HepG2 (cell line): ENCODE results near the gene CD207. TPM values are rescaled to one million over a fixed set of nuclear protein-coding genes. Genes with fewer than 3 reads are reported as not detected.
A peak's percentile ranks its signal among the peaks of the same experiment; 100 is the strongest.

ENCODE experiments used
- CTCF ChIP-seq: sonication (generic); formaldehyde crosslinking; IDR thresholded peaks from 2 replicates; pipeline ENCODE4 v1.5.0; 2020; ENCODE audit warnings: mild to moderate bottlenecking, missing genetic modification reagents, moderate library complexity
- DMTF1 ChIP-seq: sonication (generic); formaldehyde crosslinking; IDR thresholded peaks from 2 replicates; pipeline ENCODE4 v1.4.0; 2020; ENCODE audit warnings: mild to moderate bottlenecking, missing genetic modification reagents
- FIP1L1 ChIP-seq: fragments of 200-400 bp; formaldehyde crosslinking; IDR thresholded peaks from 2 replicates; pipeline ENCODE4 v1.6.1; 2018; ENCODE audit warnings: low read depth, mild to moderate bottlenecking, low read length, moderate library complexity, borderline replicate concordance; ENCODE audit not compliant: insufficient read depth
- FOXO1 ChIP-seq: sonication (generic); formaldehyde crosslinking; IDR thresholded peaks from 2 replicates; pipeline ENCODE4 v1.4.0; 2020; ENCODE audit warnings: missing genetic modification reagents
- HNRNPL ChIP-seq: fragments of 200-400 bp; formaldehyde crosslinking; IDR thresholded peaks from 2 replicates; pipeline ENCODE4 v1.6.1; 2017; ENCODE audit warnings: mild to moderate bottlenecking, low read depth, low read length
- IRF2 ChIP-seq: IDR thresholded peaks from 2 replicates; pipeline ENCODE4 v1.6.1; 2018; ENCODE audit warnings: missing genetic modification reagents, missing compliant biosample characterization
- JUND ChIP-seq: sonication (generic); formaldehyde crosslinking; IDR thresholded peaks from 2 replicates; pipeline ENCODE4 v1.8.0; 2022; ENCODE audit warnings: mild to moderate bottlenecking, missing genetic modification reagents
- KDM2A ChIP-seq: sonication (generic); formaldehyde crosslinking; IDR thresholded peaks from 2 replicates; pipeline ENCODE4 v1.4.0; 2020; ENCODE audit warnings: low read depth, missing genetic modification reagents, borderline replicate concordance
- KDM5A ChIP-seq: fragments of 200-600 bp; sonication (generic); IDR thresholded peaks from 2 replicates; pipeline ENCODE4 v1.7.0; 2018; ENCODE audit warnings: antibody characterized with exemption, mild to moderate bottlenecking, low read length, borderline replicate concordance
- KMT2B ChIP-seq: IDR thresholded peaks from 2 replicates; pipeline ENCODE4 v1.6.1; 2016; ENCODE audit warnings: missing genetic modification reagents, missing compliant biosample characterization
- LBX2 ChIP-seq: sonication (generic); formaldehyde crosslinking; IDR thresholded peaks from 2 replicates; pipeline ENCODE4 v1.5.0; 2020; ENCODE audit warnings: missing genetic modification reagents, mild to moderate bottlenecking, borderline replicate concordance
- MEF2D ChIP-seq: sonication (generic); formaldehyde crosslinking; IDR thresholded peaks from 2 replicates; pipeline ENCODE4 v1.5.1; 2020; ENCODE audit warnings: mild to moderate bottlenecking, missing genetic modification reagents
- MTF1 ChIP-seq: sonication (generic); formaldehyde crosslinking; IDR thresholded peaks from 2 replicates; pipeline ENCODE4 v1.5.0; 2020; ENCODE audit warnings: missing genetic modification reagents
- NFKB2 ChIP-seq: sonication (generic); formaldehyde crosslinking; IDR thresholded peaks from 2 replicates; pipeline ENCODE4 v1.4.0; 2020; ENCODE audit warnings: missing genetic modification reagents, borderline replicate concordance
- NKX3-1 ChIP-seq: sonication (generic); formaldehyde crosslinking; IDR thresholded peaks from 2 replicates; pipeline ENCODE4 v1.5.0; 2020; ENCODE audit warnings: missing genetic modification reagents
- PHF20 ChIP-seq: sonication (generic); formaldehyde crosslinking; IDR thresholded peaks from 2 replicates; pipeline ENCODE4 v1.5.0; 2020; ENCODE audit warnings: mild to moderate bottlenecking, missing genetic modification reagents
- TEAD2 ChIP-seq: sonication (generic); formaldehyde crosslinking; IDR thresholded peaks from 2 replicates; pipeline ENCODE4 v1.9.0; 2021; ENCODE audit warnings: missing genetic modification reagents
- ZFP62 ChIP-seq: sonication (generic); formaldehyde crosslinking; IDR thresholded peaks from 2 replicates; pipeline ENCODE4 v1.4.0; 2020; ENCODE audit warnings: missing genetic modification reagents
- ZMYM2 ChIP-seq: sonication (generic); formaldehyde crosslinking; IDR thresholded peaks from 2 replicates; pipeline ENCODE4 v1.8.0; 2022; ENCODE audit warnings: mild to moderate bottlenecking, missing genetic modification reagents
- ZNF44 ChIP-seq: sonication (generic); formaldehyde crosslinking; IDR thresholded peaks from 2 replicates; pipeline ENCODE4 v1.5.1; 2020; ENCODE audit warnings: mild to moderate bottlenecking, missing genetic modification reagents
- ZNF556 ChIP-seq: sonication (generic); formaldehyde crosslinking; IDR thresholded peaks from 2 replicates; pipeline ENCODE4 v1.4.0; 2020; ENCODE audit warnings: mild to moderate bottlenecking, missing genetic modification reagents, borderline replicate concordance
- ZNF652 ChIP-seq: IDR thresholded peaks from 2 replicates; pipeline ENCODE4 v1.6.1; 2016; ENCODE audit warnings: low read depth, borderline replicate concordance
- ZNF83 ChIP-seq: sonication (generic); formaldehyde crosslinking; IDR thresholded peaks from 2 replicates; pipeline ENCODE4 v1.4.0; 2020; ENCODE audit warnings: missing genetic modification reagents, mild to moderate bottlenecking, borderline replicate concordance
- ZNF879 ChIP-seq: sonication (generic); formaldehyde crosslinking; IDR thresholded peaks from 2 replicates; pipeline ENCODE4 v1.8.1; 2023; ENCODE audit warnings: missing genetic modification reagents
- polyA plus RNA-seq, 8 experiments: library from polyadenylated mRNA; depleted of rRNA in 3 of 8; stranded (reverse) in 7 of 8; unstranded in 1 of 8; fragments of >200 nt; fragmentation: Illumina TruSeq in 4 of 8; extraction: Trizol in 4 of 8; gene quantifications; 2 replicates each; pipeline versions ENCODE4 v1.2.1 to v1.2.3, GENCODE V29; 2011 to 2016; ENCODE audit warnings: low read depth in 4 of 8, missing spikeins in 1 of 8, mixed read lengths in 1 of 8; ENCODE audit not compliant: insufficient read depth in 1 of 8
- total RNA-seq, 5 experiments: library from RNA; depleted of rRNA; stranded (reverse); fragments of >200 nt; fragmentation: Illumina TruSeq; extraction: Trizol; gene quantifications; 2 replicates each; pipeline ENCODE4 v1.2.3, GENCODE V29; 2016; ENCODE audit warnings: low read depth in 1 of 5
- TF ChIP-seq, protein P1 (sequence below): sonication (generic); formaldehyde crosslinking; IDR thresholded peaks from 2 replicates; pipeline ENCODE4 v1.4.0; 2020; ENCODE audit warnings: missing genetic modification reagents, borderline replicate concordance

Gene CD207
- total and polyA plus RNA-seq, 2 of the 13 experiments (the other 11 are each of a cell fraction or from before 2014, with no cell fraction given), result 0.09 to 0.15 TPM

DNA sequence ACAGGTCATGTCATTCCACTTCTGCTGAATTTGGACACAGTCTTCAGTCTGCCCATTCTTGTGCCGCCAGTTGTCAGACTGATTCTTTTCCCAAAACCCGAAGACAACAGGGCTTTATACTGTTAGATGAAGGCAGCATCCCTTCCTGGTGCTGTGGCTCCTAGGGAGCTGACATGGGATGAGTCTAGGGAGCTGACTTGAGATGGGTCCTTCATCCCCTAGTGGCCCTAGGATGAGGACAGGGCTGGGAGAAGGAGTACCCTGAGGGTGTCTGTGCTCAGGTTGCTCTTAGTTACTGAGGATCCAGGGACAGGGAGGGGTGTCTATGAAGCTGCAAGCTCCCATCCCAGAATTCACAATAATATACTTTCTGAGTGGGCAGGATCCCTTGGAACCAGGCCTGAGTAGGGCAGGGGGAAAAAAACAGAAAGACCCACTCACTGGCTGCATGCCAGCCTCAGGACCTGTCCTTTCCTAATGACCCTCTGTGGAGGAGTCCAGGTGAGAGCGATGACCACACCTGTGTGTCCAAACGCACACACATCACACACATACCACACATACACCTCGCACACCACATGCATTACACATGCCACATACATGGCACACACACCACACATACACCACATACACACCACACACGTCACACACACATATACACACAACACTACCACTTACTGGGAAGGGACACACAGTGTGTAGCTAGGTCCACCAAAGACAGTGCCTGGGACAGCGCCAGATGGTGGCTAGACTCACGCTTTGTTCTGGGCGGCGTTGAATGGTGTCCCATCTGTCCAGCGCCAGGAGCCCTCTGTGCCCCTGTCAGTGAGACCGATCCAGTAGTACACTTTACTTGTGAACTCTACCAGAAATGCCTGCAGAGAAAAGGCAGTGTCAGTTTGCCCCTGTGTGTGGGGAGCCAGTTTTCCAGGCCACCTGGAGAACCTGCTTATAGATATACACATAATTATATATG lies 26.3 kb downstream of the CD207 start (continued):
- TF ChIP-seq DMTF1 (no peak), NFKB2 (CRISPR knock-in tag) (0 out of 2 replicates have a peak, but pooled peaks have one; percentile 9), IRF2 (no peak), FIP1L1 (no peak), ZNF44 (CRISPR knock-in tag) (peak; percentile 40; the same call in 1 of the 2 replicates), ZFP62 (CRISPR knock-in tag) (no peak), HNRNPL (0 out of 2 replicates have a peak, but pooled peaks have one; percentile 58), MTF1 (CRISPR knock-in tag) (no peak), LBX2 (CRISPR knock-in tag) (no peak), ZNF556 (no peak), FOXO1 (CRISPR knock-in tag) (no peak; the same call in 1 of the 2 replicates), NKX3-1 (CRISPR knock-in tag) (no peak), CTCF (CRISPR knock-in tag) (no peak), JUND (CRISPR knock-in tag) (no peak), ZMYM2 (no peak), ZNF652 (no peak), PHF20 (CRISPR knock-in tag) (no peak), ZNF83 (CRISPR knock-in tag) (0 out of 2 replicates have a peak, but pooled peaks have one; percentile 2), KDM5A (no peak), MEF2D (peak; percentile 3; the same call in 1 of the 2 replicates), TEAD2 (no peak), ZNF879 (CRISPR knock-in tag) (no peak), KMT2B (CRISPR knock-in tag) (no peak), KDM2A (CRISPR knock-in tag) (no peak)
- TF ChIP-seq, protein P1, sequence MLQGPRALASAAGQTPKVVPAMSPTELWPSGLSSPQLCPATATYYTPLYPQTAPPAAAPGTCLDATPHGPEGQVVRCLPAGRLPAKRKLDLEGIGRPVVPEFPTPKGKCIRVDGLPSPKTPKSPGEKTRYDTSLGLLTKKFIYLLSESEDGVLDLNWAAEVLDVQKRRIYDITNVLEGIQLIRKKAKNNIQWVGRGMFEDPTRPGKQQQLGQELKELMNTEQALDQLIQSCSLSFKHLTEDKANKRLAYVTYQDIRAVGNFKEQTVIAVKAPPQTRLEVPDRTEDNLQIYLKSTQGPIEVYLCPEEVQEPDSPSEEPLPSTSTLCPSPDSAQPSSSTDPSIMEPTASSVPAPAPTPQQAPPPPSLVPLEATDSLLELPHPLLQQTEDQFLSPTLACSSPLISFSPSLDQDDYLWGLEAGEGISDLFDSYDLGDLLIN (CRISPR knock-in tag), result no peak
